Stimulated activated effector memory CD8-positive, alpha-beta T cell treated with anti-CD3 and anti-CD28 coated beads, Interleukin-12 subunit alpha, Interleukin-12 subunit beta, amount 100 ng/mL, for 72 hours (primary cell): ENCODE data around the gene TAF11.
"Not testable (repeated sequence)": the region's sequence is repeated elsewhere in the genome, so short reads cannot be mapped to it uniquely, and the experiment has no call there.

Experiments
- ATAC-seq: fragments of 150-1000 bp; cut with Tn5 transposase; 2 replicates; pipeline ENCODE4 v1.10.0; 2021
- DNase-seq, 2 donors: peaks; one replicate each; pipeline ENCODE4 v3.0.0; 2021 to 2022; ENCODE audit warnings: low spot score in 2 of 2
- H3K27ac Mint-ChIP-seq: one replicate; pipeline ENCODE4 v1.8.0; 2022; ENCODE audit warnings: mild to moderate bottlenecking, mixed read lengths
- H3K36me3 Mint-ChIP-seq: one replicate; pipeline ENCODE4 v1.8.0; 2022; ENCODE audit warnings: mild to moderate bottlenecking, mixed read lengths
- H3K4me1 Mint-ChIP-seq: one replicate; pipeline ENCODE4 v1.8.0; 2022; ENCODE audit warnings: mixed read lengths
- H3K4me3 Mint-ChIP-seq: one replicate; pipeline ENCODE4 v1.8.0; 2022; ENCODE audit warnings: mild to moderate bottlenecking, mixed read lengths
- H3K9me3 Mint-ChIP-seq: one replicate; pipeline ENCODE4 v1.8.0; 2022; ENCODE audit warnings: mixed read lengths

The TAF11 gene

DNA sequence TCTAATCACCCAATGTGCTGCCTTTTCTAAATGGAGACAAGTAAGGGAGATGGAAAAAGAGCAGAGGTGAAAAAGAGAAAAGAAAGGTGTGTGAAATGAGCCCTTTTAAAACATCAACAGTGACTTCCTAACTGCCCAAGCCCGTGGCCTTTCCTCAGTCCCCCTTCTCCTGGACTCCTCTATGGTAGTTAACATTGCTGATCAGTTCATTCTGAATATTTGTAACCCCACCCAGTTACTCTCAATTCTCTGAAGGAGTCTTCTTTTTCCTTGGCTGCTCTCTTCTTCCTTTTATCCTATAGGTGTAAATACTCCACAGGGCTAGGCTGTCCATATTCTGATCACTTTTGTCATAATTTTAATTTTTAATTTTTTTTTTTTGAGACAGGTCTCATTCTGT is 27.1 kb downstream of the TAF11 start:
- Mint-ChIP-seq H3K4me1 (no peaks in the 10 kb centered on the region), H3K4me3 (no peak overlapping the region), H3K9me3 (no peaks in the 10 kb centered on the region), H3K36me3 (peaks cover 70% of the 10 kb centered on the region), H3K27ac (no peak overlapping the region)
- DNase-seq (no peak), ATAC-seq (no peak)

DNA sequence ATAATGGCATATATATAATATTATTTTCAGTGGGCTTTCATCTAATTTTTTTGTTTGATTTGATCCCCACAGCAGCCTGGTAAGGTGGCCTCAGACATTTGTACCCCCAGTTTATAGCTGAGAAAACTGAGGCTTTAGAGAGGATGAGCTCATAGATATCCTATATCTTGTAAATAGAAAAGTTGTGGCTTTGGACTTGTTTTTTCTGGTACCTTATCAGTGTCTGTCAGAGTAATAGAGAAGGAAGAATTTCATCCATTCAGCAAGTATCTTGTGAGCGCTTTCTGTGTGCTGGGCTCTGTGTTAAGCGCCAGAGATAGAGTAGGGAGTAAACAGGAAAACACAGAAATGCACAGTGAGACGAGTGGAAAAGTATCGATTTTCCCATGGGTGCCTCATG is 27.9 kb downstream of the TAF11 start:
- no peak for DNase-seq
- no peak for ATAC-seq
- H3K4me1 Mint-ChIP-seq = no peaks in the 10 kb centered on the region
- no peak overlapping the region for H3K27ac Mint-ChIP-seq
- H3K4me3 Mint-ChIP-seq = no peak overlapping the region
- no peaks in the 10 kb centered on the region for H3K9me3 Mint-ChIP-seq
- H3K36me3 Mint-ChIP-seq = peaks cover 62% of the 10 kb centered on the region

DNA sequence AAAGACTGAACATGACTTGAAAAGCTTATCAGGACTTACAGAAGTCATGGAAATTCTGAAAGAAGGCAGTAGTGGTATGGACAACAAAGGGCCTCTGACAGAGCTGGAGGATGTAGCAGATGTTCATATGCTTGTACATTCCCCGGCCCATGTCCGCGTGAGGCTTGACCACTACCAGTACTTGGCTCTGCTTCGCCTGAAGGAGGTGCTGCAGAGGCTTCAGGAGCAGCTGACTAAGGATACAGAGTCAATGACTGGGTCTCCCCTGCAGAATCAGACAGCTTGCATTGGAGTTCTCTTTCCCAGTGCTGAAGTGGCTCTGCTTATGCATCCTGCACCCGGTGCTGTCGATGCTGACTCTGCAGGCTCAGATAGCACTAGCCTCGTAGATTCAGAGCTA is 29.2 kb downstream of the TAF11 start:
- no peaks in the 10 kb centered on the region for H3K4me1 Mint-ChIP-seq
- ATAC-seq (no peak), DNase-seq (no peak)
- H3K27ac Mint-ChIP-seq = no peak overlapping the region
- no peaks in the 10 kb centered on the region for H3K9me3 Mint-ChIP-seq
- no peak overlapping the region for H3K4me3 Mint-ChIP-seq
- H3K36me3 Mint-ChIP-seq = peaks cover 51% of the 10 kb centered on the region

DNA sequence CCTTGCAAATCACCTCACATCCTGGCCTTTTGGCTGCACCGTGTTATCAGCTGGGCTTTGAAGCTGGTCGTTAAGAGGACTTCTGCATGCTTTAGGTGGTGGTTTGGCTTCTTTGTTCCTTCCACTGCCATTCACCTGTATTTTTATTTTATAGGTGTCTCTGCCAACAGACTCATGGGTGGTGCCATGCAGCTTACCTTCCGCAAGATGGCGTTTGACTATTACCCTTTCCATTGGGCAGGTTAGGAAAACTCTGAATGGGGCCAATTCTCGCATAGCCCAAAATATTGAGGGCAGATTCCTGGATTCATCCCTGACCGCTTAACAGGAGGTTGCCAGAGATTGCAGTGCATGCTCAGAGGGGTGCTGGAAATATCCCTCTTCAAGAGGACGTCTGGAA is 32.4 kb downstream of the TAF11 start:
- no peak overlapping the region for H3K4me3 Mint-ChIP-seq
- H3K9me3 Mint-ChIP-seq = no peaks in the 10 kb centered on the region
- ATAC-seq = no peak
- peaks cover 8% of the 10 kb centered on the region for H3K4me1 Mint-ChIP-seq
- DNase-seq = no peak
- H3K36me3 Mint-ChIP-seq = peaks cover 36% of the 10 kb centered on the region
- H3K27ac Mint-ChIP-seq = no peak overlapping the region

DNA sequence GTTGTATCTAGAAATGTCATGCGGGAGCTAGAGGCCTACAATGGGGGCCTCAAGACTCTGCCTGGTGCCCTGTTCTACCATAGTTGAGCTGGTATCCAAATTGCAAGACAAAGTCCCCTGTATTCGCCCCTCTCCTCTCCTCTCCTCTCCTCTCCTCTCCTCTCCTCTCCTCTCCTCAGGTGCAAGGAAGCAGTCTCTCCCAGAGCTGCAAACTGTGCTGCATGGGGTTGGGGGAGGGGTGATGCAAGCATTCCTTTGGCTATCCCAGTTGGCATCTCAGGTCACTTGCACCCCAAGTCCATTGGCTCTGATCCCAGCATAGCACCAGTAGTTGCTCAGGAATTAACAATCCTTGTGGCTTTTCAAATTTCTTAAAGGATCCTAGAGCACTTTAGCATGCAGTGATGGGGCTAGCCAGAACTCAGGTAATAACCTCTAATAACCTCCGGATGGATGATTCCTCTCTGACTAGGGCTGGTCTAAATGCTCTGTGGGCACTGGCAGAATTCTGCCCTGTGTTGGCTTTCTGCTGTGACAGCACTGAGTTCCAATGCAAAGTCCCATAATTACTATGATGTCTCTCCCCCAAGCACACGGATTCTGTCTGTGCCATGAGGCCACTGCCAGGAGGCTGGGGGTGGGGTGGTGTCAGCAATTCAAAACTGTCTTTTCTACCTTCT is 35.3 kb downstream of the TAF11 start:
- H3K36me3 Mint-ChIP-seq = peaks cover 45% of the 10 kb centered on the region
- H3K4me3 Mint-ChIP-seq = no peak overlapping the region
- DNase-seq = no peak
- H3K9me3 Mint-ChIP-seq = no peaks in the 10 kb centered on the region
- ATAC-seq = no peak
- no peak overlapping the region for H3K27ac Mint-ChIP-seq
- H3K4me1 Mint-ChIP-seq = peaks cover 8% of the 10 kb centered on the region

DNA sequence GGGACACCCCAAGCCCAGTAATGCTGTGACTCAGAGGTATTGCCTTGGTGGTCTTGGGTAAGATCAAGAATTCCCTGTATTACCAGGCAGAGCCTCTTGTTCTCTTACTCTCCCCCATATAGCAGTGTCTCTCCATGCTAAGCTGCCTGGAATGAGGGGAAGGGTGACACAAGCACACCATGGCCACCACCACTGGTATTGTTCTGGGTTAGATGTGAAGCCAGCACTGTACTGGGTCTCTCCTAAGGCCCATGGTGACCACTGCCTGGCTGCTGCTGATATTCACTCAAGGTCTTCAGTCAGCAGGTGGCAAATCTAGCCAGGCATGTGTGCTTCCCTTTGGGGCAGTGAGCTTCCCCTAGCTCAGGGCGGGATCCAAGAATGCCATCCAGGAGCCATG is 36.5 kb downstream of the TAF11 start:
- Mint-ChIP-seq H3K36me3 (peaks cover 41% of the 10 kb centered on the region), H3K27ac (no peak overlapping the region), H3K4me1 (peaks cover 8% of the 10 kb centered on the region), H3K9me3 (no peaks in the 10 kb centered on the region), H3K4me3 (no peak overlapping the region)
- DNase-seq (no peak), ATAC-seq (no peak)

DNA sequence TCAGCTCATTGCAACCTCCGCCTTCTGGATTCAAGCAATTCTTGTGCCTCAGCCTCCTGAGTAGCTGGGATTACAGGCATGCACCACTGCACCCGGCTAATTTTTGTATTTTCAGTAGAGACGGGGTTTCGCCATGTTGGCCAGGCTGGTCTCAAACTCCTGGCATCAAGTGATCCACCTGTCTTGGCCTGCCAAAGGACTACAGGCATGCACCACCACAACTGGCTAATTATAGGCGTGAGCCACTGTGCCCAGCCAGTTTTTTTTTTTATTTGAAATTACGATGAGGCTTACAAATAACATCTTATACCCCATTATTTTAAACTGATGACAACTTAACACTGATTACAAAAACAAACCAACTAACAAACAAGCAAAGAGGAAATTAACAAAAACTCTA is 38.8 kb downstream of the TAF11 start:
- H3K27ac Mint-ChIP-seq, DNase-seq, H3K4me3 Mint-ChIP-seq, H3K9me3 Mint-ChIP-seq, ATAC-seq, H3K4me1 Mint-ChIP-seq: not testable (repeated sequence)
- H3K36me3 Mint-ChIP-seq = peaks cover 39% of the 10 kb centered on the region

DNA sequence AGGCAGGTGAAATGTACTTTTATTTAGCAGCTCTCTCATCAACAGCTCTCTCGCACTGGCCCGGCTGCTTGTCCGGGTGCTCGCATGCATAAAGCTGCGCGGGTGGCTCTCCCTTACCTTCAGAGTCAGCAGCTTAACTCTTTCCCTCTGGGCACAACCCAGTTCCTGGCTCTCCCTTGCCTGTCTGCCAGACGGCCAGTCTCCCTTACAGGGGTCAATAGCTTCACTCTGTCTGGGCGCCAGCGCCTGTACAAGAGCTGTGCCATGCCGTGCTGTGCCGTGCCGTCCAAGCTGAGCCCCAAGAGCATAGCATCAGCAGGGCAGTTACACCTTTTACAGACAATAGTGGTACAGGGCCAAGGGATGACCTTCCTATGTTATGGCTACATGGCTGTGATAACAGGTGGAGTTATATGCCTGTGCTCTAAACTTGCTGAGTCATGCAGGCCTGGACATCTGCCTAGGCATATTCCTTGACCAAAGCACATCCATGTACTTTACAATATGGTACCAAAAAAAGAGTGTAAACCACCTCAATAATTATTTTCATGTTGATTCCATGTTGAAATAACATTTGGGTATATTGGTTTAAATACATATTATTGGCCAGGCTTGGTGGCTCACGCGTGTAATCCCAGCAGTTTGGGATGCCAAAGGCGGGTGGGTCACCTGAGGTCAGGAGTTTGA is 48.0 kb downstream of the TAF11 start:
- Mint-ChIP-seq H3K4me3 (no peak overlapping the region), H3K9me3 (no peaks in the 10 kb centered on the region), H3K4me1 (no peaks in the 10 kb centered on the region), H3K36me3 (peaks cover 27% of the 10 kb centered on the region), H3K27ac (peak overlapping the region; percentile 60)
- ATAC-seq (no peak), DNase-seq (no peak)

DNA sequence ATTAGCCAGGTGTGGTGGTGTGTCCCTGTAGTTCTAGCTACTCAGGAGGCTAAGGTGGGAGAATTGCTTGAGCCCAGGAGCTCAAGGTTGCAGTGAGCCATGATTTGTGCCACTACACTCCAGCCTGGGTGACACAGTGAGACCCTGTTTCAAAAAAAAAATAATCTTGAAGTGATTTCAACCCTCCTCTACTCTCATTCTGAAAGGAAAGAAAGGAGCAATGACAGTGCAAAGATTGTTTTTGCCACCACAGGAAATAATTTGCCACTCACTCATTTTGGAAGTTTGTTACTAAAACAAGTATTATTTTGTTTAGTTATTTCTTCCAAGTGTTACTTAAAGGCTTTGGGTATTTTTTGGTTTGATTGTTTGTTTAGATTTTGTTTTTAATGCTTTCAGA is 50.3 kb downstream of the TAF11 start:
- peaks cover 43% of the 10 kb centered on the region for H3K36me3 Mint-ChIP-seq

DNA sequence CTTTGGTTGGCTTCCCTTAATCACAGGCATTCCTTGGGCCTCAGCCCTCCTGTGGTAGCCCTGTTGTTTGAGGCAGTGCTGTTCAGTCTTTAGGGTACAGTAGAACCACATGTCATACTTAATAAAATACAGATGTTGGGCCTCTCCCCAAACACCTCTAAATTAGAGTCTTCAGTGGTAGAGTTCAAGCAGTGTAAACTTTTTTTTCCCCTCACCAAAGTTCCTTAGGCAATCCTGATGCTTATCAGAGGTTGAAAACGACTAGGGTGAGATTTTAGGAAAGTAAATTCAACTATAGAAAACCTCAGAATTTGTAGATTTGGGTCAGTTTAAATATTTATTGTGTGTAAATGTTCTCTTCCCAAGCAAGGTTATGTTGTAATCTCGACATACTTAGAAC is 51.4 kb downstream of the TAF11 start:
- Mint-ChIP-seq H3K36me3 (peaks cover 47% of the 10 kb centered on the region), H3K27ac (peak overlapping the region; percentile 54), H3K9me3 (no peaks in the 10 kb centered on the region), H3K4me1 (no peaks in the 10 kb centered on the region), H3K4me3 (no peak overlapping the region)
- DNase-seq (no peak), ATAC-seq (no peak)

More for the DNA sequence above, 50.3 kb downstream of the TAF11 start:
- Mint-ChIP-seq H3K4me1 (no peaks in the 10 kb centered on the region), H3K9me3 (no peaks in the 10 kb centered on the region), H3K4me3 (no peak overlapping the region), H3K27ac (peak overlapping the region; percentile 72)
- ATAC-seq (peak; percentile 75), DNase-seq (no peak)

DNA sequence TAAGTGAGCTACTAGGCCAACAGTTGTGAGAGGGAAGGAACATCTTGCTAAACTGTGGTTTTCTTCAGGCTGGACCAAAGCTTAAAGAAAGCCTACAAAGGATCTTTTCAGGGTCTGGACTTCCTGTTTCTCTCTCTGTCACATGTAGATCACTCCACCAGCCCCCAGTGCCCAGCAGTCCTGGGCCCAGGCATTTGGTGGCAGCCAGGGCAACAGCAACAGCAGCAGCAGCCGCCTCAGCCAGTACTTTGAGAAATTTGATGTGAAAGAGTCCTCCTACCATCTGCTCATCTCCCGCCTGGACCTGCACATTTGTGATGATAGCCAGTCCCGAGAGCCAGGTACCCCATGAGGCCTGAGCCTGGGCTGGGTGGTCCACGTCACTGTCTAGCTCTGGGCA is 51.8 kb downstream of the TAF11 start:
- peak overlapping the region; percentile 54 for H3K27ac Mint-ChIP-seq
- H3K4me1 Mint-ChIP-seq = no peaks in the 10 kb centered on the region
- DNase-seq = no peak
- no peak for ATAC-seq
- H3K9me3 Mint-ChIP-seq = no peaks in the 10 kb centered on the region
- no peak overlapping the region for H3K4me3 Mint-ChIP-seq
- peaks cover 52% of the 10 kb centered on the region for H3K36me3 Mint-ChIP-seq

DNA sequence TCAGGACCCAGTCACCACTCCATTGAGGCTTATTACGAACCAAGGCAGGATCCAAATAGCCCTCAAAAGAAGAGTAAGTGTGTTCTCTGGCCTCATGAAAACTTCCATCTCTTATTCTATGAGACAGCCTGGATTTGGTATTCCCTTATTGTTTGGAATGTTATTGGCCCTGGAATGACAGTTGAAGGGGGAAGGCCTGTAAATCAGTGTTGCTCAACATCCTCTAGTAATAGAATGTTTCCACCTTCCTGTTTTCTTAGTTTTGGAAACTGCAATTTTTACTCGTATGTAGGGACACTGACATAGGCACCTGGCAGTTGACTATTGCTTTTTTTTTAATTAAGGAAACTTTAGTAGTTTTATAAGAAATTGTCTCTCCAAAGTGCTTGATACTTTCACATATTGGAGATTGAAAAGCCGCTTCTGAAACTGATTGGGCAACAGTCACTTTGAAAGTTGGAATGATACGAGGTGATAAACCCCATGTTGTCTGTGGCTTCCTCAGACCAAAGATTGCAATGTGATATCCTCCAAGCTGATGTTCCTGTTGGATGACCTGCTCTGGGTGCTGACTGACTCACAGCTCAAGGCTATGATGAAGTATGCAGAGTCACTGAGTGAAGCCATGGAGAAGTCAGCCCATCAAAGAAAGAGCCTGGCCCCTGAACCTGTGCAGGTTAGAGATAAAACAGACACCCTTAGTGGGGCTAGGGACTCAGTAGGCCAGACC is 52.9 kb downstream of the TAF11 start:
- H3K4me1 Mint-ChIP-seq = no peaks in the 10 kb centered on the region
- no peaks in the 10 kb centered on the region for H3K9me3 Mint-ChIP-seq
- H3K36me3 Mint-ChIP-seq = peaks cover 56% of the 10 kb centered on the region
- peak overlapping the region; percentile 54 for H3K27ac Mint-ChIP-seq
- DNase-seq = no peak
- peak; percentile 55 for ATAC-seq
- H3K4me3 Mint-ChIP-seq = no peak overlapping the region

DNA sequence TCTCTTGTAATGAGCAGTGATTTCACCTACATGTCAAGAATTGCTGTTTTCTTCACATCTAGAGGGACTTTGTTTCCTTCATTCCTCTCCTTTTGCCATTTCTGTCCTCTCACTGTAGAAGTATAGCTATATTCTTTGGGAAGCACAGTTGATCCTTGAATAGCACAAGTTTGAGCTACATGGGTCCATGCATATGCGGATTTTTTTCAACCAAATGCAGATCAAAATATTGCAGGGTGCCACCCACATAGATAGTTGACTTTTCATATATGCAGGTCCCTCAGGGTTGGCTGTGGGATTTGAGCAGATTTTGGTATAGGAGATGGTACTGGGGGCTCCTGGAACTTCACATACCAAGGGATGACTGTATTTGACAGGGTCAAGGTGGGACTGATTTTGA is 54.9 kb downstream of the TAF11 start:
- DNase-seq (no peak), ATAC-seq (no peak)
- H3K4me3 Mint-ChIP-seq = no peak overlapping the region
- H3K36me3 Mint-ChIP-seq = peaks cover 75% of the 10 kb centered on the region
- H3K27ac Mint-ChIP-seq = peak overlapping the region; percentile 26
- no peaks in the 10 kb centered on the region for H3K4me1 Mint-ChIP-seq
- H3K9me3 Mint-ChIP-seq = no peaks in the 10 kb centered on the region

DNA sequence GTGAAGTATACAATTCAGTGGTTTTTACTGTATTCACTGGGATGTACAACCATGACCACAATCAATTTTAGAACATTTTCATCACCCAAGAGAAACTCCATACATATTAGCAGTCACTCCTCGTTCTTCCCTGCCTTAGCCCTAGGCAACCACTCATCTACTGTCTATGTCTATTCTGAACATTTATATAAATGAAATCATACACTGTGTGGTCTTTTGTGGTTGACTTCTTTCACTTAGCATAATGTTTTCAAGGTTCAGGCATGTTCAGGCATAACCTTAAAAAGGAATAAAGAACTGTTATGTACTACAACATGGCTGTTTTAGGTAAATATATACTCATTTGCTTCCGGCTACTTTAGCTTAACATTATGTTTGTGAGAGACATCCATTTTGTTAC is 58.7 kb downstream of the TAF11 start:
- H3K4me3 Mint-ChIP-seq = no peak overlapping the region
- H3K9me3 Mint-ChIP-seq = no peaks in the 10 kb centered on the region
- no peaks in the 10 kb centered on the region for H3K4me1 Mint-ChIP-seq
- DNase-seq = no peak
- no peak overlapping the region for H3K27ac Mint-ChIP-seq
- H3K36me3 Mint-ChIP-seq = peaks cover 79% of the 10 kb centered on the region
- ATAC-seq = no peak
